CD4-positive, alpha-beta T cell treated with Interleukin-4 for 4 hours (primary cell): ENCODE data around the gene SLC25A24.

Experiments
- DNase-seq: peaks from one replicate; pipeline ENCODE4 v3.0.0-alpha.2; 2020

The SLC25A24 gene

GRCh38 chr1:108096089-108096488 is 104.1 kb downstream of the SLC25A24 start:
- no peak for DNase-seq

DNA sequence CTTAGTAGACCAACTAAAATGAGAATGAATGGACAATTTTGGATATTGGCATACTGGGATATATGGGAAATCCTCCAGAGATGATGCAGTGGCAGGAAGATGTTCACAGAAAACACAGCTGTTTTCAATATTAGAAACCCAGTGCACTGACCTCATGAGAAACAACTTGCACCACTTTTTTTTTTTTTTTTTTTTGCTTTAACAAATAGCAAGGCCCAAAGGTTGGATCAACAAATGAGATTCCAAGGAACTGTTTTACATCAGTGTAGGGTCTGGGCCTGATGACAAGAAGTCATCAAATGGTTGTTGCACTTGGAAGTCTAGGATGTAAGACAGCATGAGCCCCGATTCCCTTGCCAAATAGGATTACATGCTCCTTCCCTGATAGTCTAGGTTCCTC is 110.7 kb downstream of the SLC25A24 start:
- DNase-seq, result no peak

DNA sequence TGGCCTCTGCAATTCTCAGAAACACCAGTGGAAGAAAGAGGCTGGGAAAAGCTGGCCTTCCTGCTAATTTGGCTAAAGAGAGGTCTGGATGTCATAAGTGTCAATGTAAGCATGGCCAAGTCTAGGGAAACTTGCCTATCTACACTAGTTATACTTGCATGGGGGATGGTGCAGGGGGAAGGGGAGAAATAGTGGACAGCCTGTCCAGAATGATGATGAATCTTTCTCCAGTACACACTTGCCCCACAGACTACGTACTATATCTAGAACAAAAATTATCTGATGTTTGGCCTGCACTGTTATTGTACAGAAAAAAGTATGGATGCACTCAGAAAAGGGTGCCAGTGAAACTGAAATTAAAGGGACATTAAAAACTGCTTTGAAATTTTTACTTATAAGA is 114.5 kb downstream of the SLC25A24 start:
- DNase-seq, result no peak

DNA sequence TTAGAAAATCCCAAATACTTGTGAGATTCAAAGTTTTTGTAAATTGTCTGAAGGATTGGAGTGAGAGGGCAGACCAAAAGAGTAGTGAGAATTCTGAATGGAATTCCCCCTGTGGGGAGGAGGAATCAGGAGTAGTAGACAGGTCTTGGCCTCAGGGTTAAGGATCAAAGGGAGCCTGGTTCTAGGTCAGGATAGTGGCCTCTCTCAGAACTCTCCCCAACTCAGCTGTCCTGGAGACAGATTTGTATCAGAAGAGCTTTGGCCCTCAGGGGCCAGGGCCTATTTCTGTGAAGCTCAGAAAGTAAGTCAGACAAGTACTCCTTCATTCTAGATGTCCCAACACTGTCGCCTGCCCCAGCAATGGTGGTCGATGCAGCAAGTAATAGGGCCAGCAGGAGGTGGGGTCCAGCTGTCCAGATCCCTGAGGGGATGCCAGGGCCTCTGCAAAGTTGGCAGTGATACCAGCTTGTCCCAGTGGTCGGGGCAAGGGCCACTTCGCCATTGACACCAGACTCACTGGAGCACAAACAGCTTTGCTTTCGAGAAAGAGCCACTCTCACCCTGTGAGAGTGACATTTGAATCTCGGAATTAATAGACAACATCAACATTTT is 115.2 kb downstream of the SLC25A24 start:
- DNase-seq, result no peak
